Measurements from ENCODE around the gene B3GALT6. TPM values are rescaled to one million over a fixed set of nuclear protein-coding genes. Genes with fewer than 3 reads are reported as not detected.

Gene B3GALT6
- total RNA-seq, 1 donor from 2014 or later, result 8.4 TPM

GRCh38 chr1:1264868-1265272, 32.8 kb downstream of the B3GALT6 start:
- peak; percentile 7 for ATAC-seq

GRCh38 chr1:1267488-1268283, 35.6 kb downstream of the B3GALT6 start:
- no peak for ATAC-seq

DNA sequence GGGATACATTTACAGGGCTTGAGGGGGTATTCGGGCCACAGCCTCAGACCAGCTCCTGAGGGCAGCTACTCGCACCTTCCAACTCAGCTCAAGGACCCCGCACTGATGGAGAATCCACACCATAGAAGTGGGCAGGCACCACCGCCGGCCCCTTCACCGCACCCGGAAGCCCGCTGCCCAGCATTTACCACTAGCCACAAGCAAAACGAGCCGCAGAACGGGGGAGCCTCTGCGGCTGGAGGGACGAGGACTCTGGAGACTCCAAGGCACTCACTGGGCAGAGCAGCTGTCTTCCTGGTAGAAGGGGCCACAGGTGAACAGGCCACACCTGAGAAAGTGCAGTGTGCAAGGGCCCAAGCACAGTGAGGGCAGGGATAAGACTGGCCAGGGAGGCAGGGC, 36.2 kb downstream of the B3GALT6 start:
- no peak for ATAC-seq

GRCh38 chr1:1270813-1271212, 38.8 kb downstream of the B3GALT6 start:
- ATAC-seq, result no peak

DNA sequence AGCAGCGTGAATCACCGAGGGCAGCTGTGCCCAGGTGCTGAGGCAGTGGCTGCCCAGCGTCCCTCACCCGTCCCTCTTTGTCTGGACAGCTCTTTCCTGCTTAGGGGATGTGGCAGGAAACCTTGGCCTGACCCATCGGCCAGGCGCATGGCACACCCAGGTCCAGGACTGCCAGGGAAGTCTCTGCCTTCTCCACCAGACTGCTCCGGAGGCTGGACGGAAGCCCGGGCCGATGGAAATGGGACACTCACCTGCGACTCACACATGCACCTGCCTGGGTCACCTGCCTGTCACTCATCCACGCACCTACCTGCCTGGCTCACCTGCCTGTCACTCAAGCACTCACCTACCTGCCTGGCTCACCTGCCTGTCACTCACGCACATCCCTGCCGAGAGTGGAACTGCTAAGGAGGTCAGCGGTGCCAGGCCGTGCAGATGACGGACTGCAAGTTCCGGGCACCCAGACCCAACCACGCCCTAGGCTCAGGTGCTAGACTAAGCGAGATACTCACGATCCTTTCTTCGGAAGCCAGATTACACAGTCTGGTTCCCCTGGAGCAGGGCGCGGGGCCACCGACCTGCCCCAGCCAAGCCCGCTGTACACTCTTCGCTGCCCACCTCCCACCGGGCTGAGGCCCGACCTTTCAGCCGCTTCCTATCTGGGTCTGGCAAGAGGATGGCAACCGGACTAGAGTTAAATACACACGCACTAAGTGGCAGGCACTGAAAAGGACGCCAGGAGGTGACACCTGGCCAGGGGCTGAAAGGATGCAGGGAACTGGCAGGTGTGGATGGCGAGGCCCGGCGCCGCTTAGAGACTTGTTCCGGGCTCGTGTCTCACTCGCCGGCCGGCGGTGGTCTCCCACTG, 40.5 kb downstream of the B3GALT6 start:
- ATAC-seq, result peak; percentile 83

- ATAC-seq, result peak; percentile 0
Measured at GRCh38 chr1:1273209-1273511, 41.1 kb downstream of the B3GALT6 start.

GRCh38 chr1:1273512-1274298, 41.7 kb downstream of the B3GALT6 start, which contains the start of gene UBE2J2:
Gene UBE2J2 (minus strand): TSS chr1:1273854. CDS start chr1:1267992, 5,862 bp downstream.
- peak; percentile 88 for ATAC-seq

GRCh38 chr1:1274299-1274930, 42.4 kb downstream of the B3GALT6 start:
- no peak for ATAC-seq

DNA sequence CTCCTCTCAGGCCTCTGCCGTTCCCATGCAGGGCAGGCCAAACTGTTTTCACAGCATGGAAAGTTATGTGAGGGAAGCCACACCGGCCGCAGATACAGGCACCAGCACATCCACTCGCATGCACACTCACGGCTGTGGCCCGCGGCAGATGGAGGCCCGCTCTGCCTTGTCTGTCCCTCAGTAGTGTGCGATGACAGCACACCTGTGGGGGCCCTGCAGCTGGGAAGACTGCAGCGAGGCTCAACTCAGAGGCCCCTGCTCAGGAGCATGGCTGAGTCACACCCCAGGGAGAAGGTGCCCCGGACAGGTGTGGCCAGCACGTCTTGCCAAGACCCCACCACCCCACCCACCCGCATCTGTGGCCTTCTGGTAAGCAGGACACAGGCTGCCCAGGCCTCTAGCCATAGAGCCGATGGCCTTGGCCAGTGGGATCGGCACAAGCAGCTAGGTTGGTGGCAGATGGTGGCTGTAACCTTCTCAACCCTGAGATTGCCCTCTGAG, 42.9 kb downstream of the B3GALT6 start:
- ATAC-seq, result no peak

DNA sequence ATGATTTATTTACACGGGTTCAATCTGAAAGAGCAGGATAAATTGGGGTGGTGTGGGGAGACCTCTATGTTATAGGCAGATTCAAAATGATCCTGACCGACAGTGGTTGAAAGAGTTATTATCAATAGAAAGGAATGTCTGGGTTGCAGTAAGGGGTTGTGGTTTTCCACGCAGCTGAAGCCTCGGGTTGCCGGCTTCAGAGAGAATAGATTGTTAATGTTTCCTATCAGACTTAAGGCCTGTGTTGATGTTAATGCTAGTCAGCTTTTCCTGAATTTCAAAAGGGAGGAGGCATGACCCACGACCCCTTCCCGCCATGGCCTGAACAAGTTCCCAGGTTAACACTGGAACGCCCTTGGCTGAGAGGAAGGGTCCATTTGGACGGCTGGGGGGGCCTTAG, 43.8 kb downstream of the B3GALT6 start:
- no peak for ATAC-seq

DNA sequence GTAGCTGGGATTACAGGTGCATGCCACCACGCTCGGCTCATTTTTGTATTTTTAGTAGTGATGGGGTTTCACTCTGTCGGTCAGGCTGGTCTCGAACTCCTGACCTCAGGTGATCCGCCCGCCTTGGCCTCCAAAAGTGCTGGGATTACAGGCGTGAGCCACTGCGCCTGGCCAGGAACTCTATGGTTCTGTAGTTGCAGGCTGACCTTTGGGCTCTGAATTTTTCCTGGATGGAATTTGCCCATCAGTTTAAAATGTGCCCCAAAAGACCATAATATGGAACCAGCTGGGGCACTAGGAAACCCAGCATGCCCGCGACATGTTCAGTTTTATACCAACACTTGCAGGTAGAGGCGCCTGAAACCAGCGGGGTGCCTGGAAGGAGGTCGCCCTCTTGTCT, 46.6 kb downstream of the B3GALT6 start:
- no peak for ATAC-seq

DNA sequence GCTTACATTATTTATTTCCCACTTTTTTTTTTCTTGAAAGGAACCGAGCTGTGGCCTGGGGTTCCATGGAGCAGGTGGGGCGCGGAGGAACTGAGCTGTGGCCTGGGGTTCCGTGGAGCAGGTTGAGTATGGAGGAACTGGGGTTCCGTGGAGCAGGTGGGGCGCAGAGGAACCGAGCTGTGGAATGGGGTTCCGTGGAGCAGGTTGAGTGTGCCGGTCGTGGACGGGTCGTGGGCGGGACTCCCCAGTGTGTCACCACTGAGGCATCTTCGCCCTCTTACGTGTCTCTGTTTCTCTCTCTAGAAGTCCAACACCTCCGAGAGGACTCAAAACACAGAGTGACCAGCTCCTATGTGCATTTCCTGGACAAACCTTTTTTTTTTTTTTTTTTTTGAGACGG, 47.0 kb downstream of the B3GALT6 start:
- no peak for ATAC-seq

DNA sequence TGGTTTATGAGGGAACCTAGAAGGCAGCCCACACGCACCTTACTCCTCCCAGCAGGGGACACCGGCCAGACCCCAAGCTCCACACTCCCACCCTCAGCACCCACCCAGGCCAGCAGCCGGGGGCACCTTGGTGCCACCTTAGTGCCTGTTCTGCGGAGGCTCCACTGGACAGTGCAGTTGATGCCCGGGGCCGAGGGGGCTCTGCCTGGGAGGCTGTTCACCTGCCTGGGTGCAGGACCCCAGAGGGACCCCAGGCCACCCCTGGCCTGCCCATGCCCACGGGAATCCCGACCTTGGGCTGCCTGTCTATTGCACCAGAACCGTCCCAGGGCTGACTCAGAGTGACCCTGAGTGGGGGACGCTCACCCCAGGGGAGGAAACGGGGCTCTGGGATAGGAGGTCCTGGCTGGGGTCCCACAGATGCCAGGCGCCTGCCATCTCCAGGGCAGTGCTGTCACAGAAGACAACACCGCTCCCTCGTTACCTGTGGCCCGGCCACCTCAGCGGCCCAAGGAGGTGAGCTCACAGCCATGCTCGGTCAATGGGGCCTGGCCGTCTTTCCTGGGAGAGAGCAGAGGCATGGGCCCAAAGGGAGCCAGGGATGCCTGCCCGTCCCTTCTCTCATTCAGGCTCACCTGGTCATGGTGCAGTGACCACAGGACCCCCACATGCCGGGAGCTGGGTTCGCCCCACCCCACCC, 48.9 kb downstream of the B3GALT6 start:
- ATAC-seq, result no peak

DNA sequence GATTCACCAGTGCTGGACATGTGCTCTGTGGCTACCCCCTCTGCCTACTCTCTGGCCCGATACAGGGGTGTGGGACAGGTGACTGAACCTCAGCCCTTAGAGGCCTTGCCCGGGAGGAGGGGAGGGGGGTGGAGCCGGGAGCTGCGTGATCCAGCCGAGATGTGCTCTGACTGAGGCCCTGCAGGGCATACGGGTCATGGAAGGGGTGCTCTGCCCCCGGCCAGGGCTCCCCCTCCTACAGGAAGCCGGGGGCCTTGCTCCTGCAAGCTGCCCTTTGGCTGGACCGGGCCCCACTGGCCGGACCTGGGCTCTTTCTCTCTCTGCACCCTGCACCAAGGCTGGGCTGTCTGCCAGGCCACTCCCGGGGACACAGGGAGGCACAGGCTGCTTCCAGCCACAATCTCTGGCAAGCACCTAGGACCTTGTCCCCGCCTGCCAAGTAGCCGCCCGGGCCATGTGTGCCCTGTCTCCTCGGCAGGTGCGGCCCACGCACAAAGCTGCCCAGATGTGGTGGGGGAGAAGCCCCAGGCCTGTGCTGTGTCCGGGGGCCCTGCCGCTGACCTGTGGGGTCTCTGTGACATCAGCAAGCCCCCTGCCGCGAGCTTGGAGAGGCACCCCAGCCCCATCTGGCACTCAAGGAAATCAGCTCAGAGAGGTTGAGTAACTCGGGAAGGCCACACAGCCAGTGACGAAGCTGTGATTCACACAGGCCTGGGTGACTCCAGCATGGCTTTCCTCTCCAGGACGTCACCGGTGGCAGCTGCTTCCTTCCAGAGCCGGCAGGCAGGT, 49.7 kb downstream of the B3GALT6 start:
- peak; percentile 84 for ATAC-seq

- peak; percentile 58 for ATAC-seq
Measured at GRCh38 chr1:1282998-1283397, 51.0 kb downstream of the B3GALT6 start.

DNA sequence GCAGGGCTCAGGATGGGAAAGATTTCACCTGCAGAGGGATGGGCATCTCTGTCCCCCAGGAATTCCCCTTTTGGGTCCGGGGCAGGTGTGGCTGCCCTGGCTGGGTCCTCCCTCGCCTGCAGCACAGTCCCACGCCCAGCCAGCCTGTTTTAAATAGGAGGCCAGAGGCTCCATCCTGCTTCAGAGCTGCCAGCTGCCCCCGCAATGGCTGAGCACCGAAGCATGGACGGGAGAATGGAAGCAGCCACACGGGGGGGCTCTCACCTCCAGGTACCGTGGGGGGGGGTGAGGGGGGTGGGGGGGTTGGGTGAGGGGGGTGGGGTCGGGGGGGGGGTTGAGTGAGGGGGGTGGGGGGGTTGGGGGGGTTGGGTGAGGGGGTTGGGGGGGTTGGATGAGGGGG, 51.8 kb downstream of the B3GALT6 start:
- no peak for ATAC-seq

Data from esophagus mucosa (tissue), 1 donor.